SK-N-SH treated with all-trans-retinoic acid at 6 μM for 48 hours (cell line): ENCODE measurements around the gene AP1G1.

ENCODE experiments used
- ARNTL ChIP-seq: fragments of 450-650 bp; formaldehyde crosslinking; IDR thresholded peaks from 2 replicates; pipeline ENCODE4 v1.5.0; 2020; ENCODE audit warnings: low read depth, mild to moderate bottlenecking, moderate library complexity, borderline replicate concordance
- BACH2 ChIP-seq: fragments of 250-450 bp; sonication (Bioruptor Pico); IDR thresholded peaks from 2 replicates; pipeline ENCODE4 v1.9.0; 2021; ENCODE audit warnings: mild to moderate bottlenecking, borderline replicate concordance
- CREB5 ChIP-seq: fragments of 250-450 bp; sonication (Bioruptor Pico); IDR thresholded peaks from 2 replicates; pipeline ENCODE4 v1.5.1; 2020; ENCODE audit warnings: low read depth, mild to moderate bottlenecking, moderate library complexity
- CSDC2 ChIP-seq: fragments of 250-450 bp; sonication (Bioruptor Pico); IDR thresholded peaks from 2 replicates; pipeline ENCODE4 v1.5.0; 2020; ENCODE audit warnings: mild to moderate bottlenecking, moderate library complexity
- OSR1 ChIP-seq: fragments of 250-450 bp; sonication (Bioruptor Pico); IDR thresholded peaks from 2 replicates; pipeline ENCODE4 v1.8.0; 2022; ENCODE audit warnings: moderate library complexity, mild to moderate bottlenecking, inconsistent platforms
- PATZ1 ChIP-seq: fragments of 250-450 bp; sonication (Bioruptor Pico); IDR thresholded peaks from 2 replicates; pipeline ENCODE4 v1.8.0; 2020; ENCODE audit warnings: mild to moderate bottlenecking, moderate library complexity, borderline replicate concordance
- ZC3H10 ChIP-seq: fragments of 250-450 bp; sonication (Bioruptor Pico); IDR thresholded peaks from 2 replicates; pipeline ENCODE4 v1.5.1; 2021; ENCODE audit warnings: mild to moderate bottlenecking, moderate library complexity
- ZFP3 ChIP-seq: fragments of 250-450 bp; sonication (Bioruptor Pico); IDR thresholded peaks from 2 replicates; pipeline ENCODE4 v1.5.0; 2020; ENCODE audit warnings: mild to moderate bottlenecking, moderate library complexity
- ZFP30 ChIP-seq: fragments of 450-650 bp; formaldehyde crosslinking; IDR thresholded peaks from 2 replicates; pipeline ENCODE4 v1.5.0; 2022; ENCODE audit warnings: mild to moderate bottlenecking, moderate library complexity
- ZNF565 ChIP-seq: fragments of 450-650 bp; formaldehyde crosslinking; conservative IDR thresholded peaks from 2 replicates; pipeline ENCODE4 v1.5.0; 2020; ENCODE audit warnings: low read depth, mild to moderate bottlenecking, moderate library complexity

- TF ChIP-seq ZC3H10 (CRISPR knock-in tag), result no peak
- no peak for TF ChIP-seq CSDC2 (CRISPR knock-in tag)
- no peak for TF ChIP-seq BACH2 (CRISPR knock-in tag)
- 0 out of 2 replicates have a peak, but pooled peaks have one; percentile 58 for TF ChIP-seq PATZ1 (CRISPR knock-in tag)
- TF ChIP-seq ZFP30 (CRISPR knock-in tag), result no peak
- TF ChIP-seq ARNTL, result no peak
- no peak for TF ChIP-seq ZNF565
- TF ChIP-seq CREB5 (CRISPR knock-in tag), result no peak
- TF ChIP-seq OSR1 (CRISPR knock-in tag), result no peak
- TF ChIP-seq ZFP3 (CRISPR knock-in tag), result no peak
Measured at GRCh38 chr16:71845639-71846430, 37.2 kb upstream of the AP1G1 start, which contains the start of gene ATXN1L.
